GM21619 (cell line): ENCODE results near the gene TGFB1.
A peak's percentile ranks its signal among the peaks of the same experiment; 100 is the strongest.
"Not testable (repeated sequence)": the region's sequence is repeated elsewhere in the genome, so short reads cannot be mapped to it uniquely, and the experiment has no call there.

ENCODE experiments used
- ATAC-seq: cut with Tn5 transposase; IDR thresholded peaks from one replicate; pipeline ENCODE4 v1.9.1; 2021; ENCODE audit not compliant: unreplicated experiment

The TGFB1 gene

DNA sequence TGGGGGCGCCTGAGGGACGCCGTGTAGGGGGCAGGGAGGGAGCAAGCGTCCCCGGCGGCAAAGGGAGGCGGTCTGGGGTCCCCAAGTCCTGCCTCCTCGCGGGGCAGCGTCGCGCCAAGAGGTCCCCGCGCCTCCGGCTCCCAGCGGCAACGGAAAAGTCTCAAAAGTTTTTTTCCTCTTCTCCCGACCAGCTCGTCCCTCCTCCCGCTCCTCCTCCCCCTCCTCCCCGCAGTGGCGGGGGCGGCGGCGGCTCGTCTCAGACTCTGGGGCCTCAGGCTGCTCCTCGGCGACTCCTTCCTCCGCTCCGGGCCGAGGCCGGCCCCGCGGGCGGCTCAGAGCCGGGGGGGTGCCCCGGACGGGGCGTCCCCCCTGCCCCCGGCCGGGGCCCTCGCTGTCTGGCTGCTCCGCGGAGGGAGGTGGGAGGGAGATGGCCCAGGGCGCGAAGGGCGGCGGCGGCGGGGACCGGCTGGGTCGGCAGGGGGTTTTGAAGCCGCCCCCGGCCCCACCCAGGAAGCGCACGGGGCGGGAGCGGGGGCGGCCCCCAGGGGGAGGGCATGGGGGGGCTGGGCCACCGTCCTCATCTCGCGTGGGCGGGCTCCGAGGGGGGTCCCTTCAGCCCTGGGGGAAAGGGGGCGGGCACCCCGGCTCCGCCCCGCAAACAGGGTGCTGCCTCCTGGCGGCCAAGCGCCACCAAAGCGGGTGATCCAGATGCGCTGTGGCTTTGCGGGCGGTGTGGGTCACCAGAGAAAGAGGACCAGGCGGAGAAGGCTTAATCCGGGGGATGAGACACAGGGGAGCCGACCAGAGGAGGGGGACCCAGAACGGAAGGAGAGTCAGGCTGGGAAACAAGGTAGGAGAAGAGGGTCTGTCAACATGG, at the start of gene TGFB1:
Gene TGFB1 (minus strand): TSS at position 457 of the 877 bp plus-strand sequence. CDS start 878 bp downstream, outside the sequence.
- peak; percentile 38 for ATAC-seq

DNA sequence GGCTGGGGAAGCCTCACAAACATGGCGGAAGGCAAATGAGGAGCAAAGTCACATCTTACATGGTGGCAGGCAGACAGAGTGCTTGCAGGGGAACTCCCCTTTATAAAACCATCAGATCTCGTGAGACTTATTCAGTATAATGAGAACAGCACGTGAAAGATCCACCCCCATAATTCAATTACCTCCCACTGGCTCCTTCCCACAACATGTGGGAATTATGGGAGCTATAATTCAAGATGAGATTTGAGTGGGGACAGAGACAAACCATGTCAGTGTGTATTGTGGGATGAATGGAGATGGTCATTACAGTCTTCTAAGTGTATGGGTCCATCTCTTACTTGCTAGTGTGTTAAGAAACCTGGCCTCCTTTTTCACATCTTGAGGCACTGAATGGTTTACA, 48.3 kb upstream of the TGFB1 start:
- ATAC-seq: no peak

DNA sequence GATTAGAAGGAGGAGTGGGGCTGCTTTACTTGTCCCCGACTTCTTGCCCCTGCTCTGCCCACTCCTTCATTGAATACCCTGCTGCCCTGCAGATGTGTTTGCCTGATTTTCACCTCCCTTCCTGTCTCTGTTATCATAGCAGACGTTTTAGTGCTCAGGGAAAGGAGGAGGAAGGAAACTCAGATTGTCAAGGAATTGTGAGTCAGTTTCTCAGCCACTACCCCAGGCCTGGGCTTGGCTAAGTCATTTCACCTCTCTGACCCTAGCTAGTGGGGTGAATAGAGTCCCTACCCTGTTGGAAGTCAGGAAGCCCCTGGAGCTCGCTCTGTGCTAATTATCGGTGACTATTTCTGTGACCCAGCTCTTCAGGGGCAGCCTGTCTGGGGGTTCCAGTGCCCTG, 47.8 kb upstream of the TGFB1 start:
- no peak for ATAC-seq

GRCh38 chr19:41399525-41399924, 45.8 kb upstream of the TGFB1 start:
- no peak for ATAC-seq

DNA sequence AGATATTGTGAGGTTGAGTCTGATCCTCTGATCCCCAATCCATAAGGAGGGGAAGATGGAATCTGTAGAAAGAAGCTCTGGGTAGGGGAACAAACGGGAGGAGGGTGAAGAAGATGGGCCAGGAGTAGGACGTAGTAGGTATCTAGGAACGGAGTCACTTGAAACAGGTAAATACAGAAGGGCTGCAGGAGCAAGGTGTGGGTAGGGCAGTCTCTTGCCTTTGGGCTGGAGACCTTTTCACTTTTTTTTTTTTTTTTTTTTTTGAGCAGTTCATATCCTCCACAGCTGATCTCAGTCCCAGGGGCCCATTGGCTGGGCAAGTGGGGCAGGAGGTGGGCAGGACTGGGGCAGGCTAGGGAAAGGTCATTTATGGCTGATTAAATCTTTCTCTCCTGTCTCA, 45.4 kb upstream of the TGFB1 start:
- no peak for ATAC-seq

DNA sequence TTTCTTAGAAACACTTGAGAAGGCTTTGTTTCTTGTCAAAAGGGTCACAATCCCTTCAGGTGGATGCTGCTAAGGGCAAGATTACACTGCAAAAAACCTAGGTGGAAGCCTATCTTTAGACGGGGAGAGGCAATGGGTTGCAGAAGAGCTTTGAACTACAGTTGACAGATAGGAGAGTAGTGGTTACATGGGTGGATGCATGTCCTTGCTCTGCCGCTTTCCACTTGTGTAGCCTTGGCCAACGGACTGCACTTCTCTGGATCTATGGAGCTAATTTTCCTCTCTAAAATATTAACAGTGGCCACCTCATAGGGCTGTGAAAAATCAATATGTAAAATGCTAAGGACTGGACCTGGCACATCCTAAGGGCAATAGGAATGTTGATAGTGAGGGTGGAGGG, 44.9 kb upstream of the TGFB1 start:
- ATAC-seq: no peak

DNA sequence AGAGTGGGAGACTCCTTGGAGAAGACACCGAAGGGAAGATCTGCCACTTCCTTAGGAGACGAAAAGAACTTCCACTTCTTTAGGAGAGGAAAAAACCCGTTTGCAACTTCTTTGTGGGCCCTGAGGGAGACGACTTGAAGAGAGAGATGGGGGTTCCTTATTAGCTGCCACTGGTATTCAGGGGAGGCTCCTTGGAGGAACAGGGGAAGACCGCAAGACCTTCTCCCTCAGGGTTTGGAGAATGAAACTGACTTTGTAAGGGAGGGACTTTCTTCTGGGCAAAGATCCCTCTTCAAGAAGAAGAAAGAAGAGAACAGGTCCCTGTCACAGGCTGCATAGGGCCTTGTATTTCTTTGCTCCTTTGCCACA, 44.3 kb upstream of the TGFB1 start:
- ATAC-seq: no peak

DNA sequence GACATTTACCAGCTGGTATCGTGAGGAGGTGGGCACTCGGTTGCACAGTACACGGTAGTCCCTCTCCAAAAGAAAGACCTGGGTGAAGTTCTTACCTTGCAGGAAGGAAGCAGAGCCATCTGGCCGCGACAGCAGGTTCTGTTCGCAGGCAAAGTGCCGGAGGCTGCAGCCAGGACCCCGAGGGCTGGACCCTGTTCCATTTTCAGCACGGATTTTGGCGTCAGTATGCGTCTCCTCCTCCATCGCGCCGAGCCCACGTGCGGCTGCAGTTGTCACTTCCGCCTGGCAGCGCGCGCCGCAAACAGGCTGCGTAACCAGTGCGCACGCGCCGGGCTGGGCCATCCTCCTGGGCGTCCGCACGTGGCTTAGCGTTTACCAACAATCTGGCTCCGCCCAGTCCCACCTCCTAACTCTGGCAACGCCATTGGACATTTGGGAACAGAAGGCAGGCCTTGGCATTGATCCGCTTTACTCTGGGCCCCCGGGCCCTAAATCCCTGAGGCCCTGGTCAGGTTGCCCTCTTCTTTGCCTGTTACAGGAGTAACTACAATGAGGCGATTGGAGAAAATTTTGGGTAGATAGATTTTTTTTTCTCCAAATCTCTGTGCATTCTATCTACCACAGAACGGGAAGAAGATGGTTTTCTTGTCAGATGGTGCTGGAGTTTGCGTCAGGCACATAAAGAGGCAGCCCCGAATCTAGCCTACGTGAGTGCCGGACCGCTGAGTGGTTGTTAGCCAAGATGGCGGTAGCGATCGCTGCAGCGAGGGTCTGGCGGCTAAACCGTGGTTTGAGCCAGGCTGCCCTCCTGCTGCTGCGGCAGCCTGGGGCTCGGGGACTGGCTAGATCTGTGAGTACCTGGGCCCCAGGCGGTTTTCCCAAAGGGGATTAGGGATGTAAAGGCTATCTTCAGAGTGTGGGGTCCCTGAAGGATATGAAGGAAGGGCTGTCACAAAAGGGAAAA, 43.6 kb upstream of the TGFB1 start, which contains the start of the genes BCKDHA and EXOSC5:
Gene BCKDHA (plus strand): TSS at position 733 of the 964 bp plus-strand sequence. CDS start 10 bp downstream, at position 743.
Gene EXOSC5 (minus strand): TSS at position 274 of the 964 bp plus-strand sequence. CDS start 31 bp downstream, at position 243.
- ATAC-seq: peak; percentile 89

DNA sequence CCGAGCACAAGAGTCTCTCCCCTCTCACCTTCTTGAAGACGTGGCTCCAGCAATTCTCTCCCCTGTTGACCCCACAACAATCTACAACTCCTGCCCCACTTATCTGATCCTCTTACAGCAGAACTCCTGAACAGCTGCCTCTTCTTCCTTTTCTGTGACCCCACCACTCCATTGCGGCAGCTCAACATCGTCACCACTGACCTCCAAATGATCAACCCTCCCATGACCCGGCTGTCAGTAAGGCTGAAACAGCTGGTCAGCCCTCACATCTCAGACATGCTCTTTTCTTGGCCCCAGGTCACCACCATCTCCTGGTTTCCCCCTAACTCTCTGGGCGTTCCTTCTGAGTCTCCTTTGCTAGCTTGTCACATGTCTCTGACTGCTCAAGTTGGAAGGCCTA, 41.6 kb upstream of the TGFB1 start:
- ATAC-seq: no peak

DNA sequence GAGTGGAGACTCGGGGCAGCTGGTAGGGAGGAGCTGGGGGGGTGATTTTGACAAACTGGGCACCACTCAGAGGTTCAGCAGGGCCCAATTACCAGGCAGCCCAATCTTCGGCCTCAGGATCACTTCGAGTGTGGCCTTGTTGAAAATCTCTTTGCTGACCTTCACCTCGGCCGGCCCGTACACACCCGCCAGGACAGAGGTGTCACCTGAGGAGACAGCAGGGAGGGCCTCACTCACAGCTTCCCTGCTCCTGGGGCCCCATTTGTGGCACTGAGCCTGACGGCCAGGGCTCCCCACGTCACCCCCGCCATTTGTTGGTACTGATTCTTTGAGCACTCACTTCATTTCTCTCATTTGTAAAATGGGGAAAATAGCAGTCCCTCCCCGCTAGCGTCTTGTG, 39.1 kb upstream of the TGFB1 start:
- ATAC-seq: no peak

DNA sequence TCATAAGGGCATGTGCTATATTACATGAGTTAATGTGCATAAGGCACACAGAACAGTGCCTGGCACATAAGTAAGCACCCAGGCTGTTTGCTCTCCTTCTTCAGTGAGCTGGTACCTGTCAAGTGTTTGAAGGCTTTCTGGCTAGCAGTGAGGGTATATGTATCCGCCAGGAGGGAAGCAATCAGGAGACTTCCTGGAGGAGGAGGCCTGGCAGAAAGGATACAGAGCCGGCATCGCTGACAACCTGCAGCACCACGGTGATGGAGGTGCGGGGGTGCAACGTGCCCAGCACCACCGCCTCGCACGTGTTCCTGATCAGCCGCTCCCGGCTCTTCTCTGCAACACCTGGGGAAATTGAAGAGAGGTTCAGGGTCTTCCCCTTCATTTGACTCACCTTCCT, 37.9 kb upstream of the TGFB1 start:
- no peak for ATAC-seq

GRCh38 chr19:41386442-41386841, 32.7 kb upstream of the TGFB1 start:
- no peak for ATAC-seq

DNA sequence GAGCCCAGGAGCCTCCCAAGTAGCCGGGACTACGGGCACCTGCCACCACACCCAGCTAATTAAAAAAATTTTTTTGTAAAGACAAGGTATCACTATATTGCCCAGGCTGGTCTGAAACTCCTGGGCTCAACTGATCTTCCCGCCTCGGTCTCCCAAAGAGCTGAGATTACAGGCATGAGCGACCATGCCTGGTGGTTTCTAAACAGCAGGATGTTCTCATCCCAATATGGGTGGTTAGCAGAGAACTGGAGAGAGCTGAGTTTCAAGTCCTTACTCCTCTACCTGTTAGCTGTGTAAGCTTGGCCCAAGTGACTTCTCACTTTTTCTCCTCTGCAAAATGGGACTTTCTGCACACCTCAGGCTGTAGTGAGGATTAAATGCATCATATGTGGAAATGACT, 30.6 kb upstream of the TGFB1 start:
- no peak for ATAC-seq

- not testable (repeated sequence) for ATAC-seq
These were observed 27.8 kb upstream of the TGFB1 start for GRCh38 chr19:41381536-41381935.

DNA sequence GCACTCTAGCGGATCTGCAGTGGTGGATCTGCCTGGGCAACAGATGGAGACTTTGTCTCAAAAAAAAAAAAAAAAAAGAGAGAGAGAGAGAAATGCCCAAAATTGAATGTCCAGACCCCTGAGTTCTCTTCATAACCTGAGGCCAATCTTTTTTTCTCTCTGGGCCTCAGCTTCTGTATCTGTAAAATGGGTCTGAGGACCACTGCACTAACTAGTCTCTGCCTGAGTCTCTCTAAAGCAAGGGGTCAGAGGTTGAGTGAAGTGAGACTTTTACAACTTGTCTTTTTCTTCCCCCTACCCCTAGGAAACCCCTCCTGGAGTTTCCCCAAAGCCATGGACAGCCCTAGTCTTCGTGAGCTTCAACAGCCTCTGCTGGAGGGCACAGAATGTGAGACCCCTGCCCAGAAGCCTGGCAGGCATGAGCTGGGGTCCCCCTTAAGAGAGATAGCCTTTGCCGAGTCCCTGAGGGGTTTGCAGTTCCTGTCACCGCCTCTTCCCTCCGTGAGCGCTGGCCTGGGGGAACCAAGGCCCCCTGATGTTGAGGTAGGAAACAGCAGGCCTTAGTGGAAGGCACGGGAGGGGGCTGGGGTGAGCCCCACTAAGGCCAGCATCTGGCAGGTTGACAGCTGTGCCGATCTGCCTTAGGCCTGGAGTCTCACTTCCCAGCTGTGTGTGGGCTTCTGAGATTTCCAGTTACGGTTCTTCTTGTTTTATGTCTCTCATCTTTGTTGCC, 24.4 kb upstream of the TGFB1 start:
- peak; percentile 65 for ATAC-seq

GRCh38 chr19:41376998-41377365, 23.3 kb upstream of the TGFB1 start:
- no peak for ATAC-seq

- no peak for ATAC-seq
These were observed 22.7 kb upstream of the TGFB1 start, which contains the start of gene TMEM91 for GRCh38 chr19:41376241-41376997. Gene TMEM91 (plus strand): TSS chr19:41376533. CDS start chr19:41378310, 1,777 bp downstream.

- ATAC-seq: no peak
These were observed 20.3 kb upstream of the TGFB1 start for GRCh38 chr19:41373993-41374392.

- ATAC-seq: no peak
These were observed 18.8 kb upstream of the TGFB1 start for GRCh38 chr19:41372501-41372900.

DNA sequence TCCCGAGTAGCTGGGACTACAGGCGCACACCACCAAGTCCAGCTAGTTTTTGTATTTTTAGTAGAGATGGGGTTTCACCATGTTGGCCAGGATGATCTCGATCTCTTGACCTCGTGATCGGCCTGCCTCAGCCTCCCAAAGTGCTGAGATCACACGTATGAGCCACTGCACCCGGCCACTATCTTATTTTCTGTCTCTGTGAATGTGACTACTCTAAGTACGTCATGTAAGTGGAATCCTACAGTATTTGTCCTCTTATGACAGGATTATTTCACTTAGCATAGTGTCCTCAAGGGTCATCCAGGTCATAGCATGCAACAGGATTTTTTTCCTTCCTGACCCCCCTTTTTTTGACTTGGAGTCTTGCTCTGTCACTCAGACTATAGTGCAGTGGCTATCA, 17.8 kb upstream of the TGFB1 start:
- ATAC-seq: no peak
